ENCODE data around the gene IQSEC1. TPM values are rescaled to one million over a fixed set of nuclear protein-coding genes. Genes with fewer than 3 reads are reported as not detected.

IQSEC1 gene
- total and polyA plus RNA-seq, 2 of the 8 experiments (the other 6 are each of a cell fraction or from before 2014, with no cell fraction given), result 6.8 to 28.8 TPM

GRCh38 chr3:13066834-13067233 is 6.4 kb downstream of the IQSEC1 start:
- Histone ChIP-seq H3K23me2 (ENCODE audit: low read depth, low read length) (no peaks in the 10 kb centered on the region), H3K4me2 (ENCODE audit: insufficient read depth in 1 of 2, low read depth in 2 of 2, low read length in 2 of 2) (no peak overlapping the region), H2BK15ac (ENCODE audit: low read length) (no peak overlapping the region), H2AK5ac (ENCODE audit: low read depth, low read length) (no peak overlapping the region), H3K36me3 (ENCODE audit: control insufficient read depth in 2 of 4, insufficient read depth in 4 of 4, low read length in 3 of 4) (no peaks in the 10 kb centered on the region), H3K56ac (replicated peaks; ENCODE audit: insufficient read length, low read depth, low read length) (no peak overlapping the region), H3K9me3 (ENCODE audit: insufficient read depth in 2 of 2, low read depth in 1 of 2, low read length in 1 of 2) (no peaks in the 10 kb centered on the region), H3K18ac (ENCODE audit: extremely low read depth, low read length) (no peak overlapping the region), H3K27me3 (replicated peaks in 1 of 4; ENCODE audit: control insufficient read depth in 3 of 4, extremely low read depth in 1 of 4, insufficient read depth in 3 of 4, low read length in 3 of 4) (peaks cover 0 to 3% (median 0%) of the 10 kb centered on the region in 4 experiments; a peak in 1 of 7 replicates), H4K8ac (ENCODE audit: extremely low read depth, insufficient read depth, low read length) (no peak overlapping the region), H3K9ac (replicated peaks in 1 of 4; ENCODE audit: extremely low read depth in 1 of 4, low read depth in 3 of 4, low read length in 3 of 4) (no peak overlapping the region), H2BK12ac (ENCODE audit: low read depth, low read length) (no peak overlapping the region), H3K4ac (replicated peaks; ENCODE audit: insufficient read length, low read depth, low read length) (no peak overlapping the region), H2BK20ac (ENCODE audit: low read length) (no peak overlapping the region), H4K91ac (replicated peaks; ENCODE audit: insufficient read length, low read length) (no peak overlapping the region), H4K5ac (ENCODE audit: insufficient read length, low read depth, low read length) (no peak overlapping the region), H3K27ac (ENCODE audit: low read depth, low read length) (no peak overlapping the region), H2BK5ac (ENCODE audit: low read depth, low read length) (0 out of 2 replicates have a peak overlapping the region, but pooled peaks have one; percentile 52), H2BK120ac (replicated peaks; ENCODE audit: low read depth, low read length) (no peak overlapping the region), H3K4me3 (ENCODE audit: extremely low read depth in 1 of 4, insufficient read depth in 2 of 4, low read depth in 3 of 4, low read length in 4 of 4) (no peak overlapping the region), H2AFZ (ENCODE audit: low read length) (no peak overlapping the region), H4K20me1 (replicated peaks in 1 of 2; ENCODE audit: control insufficient read depth in 1 of 2, insufficient read depth in 2 of 2, low read length in 2 of 2) (peaks cover 0 to 2% of the 10 kb centered on the region in 2 experiments), H3K14ac (ENCODE audit: insufficient read length) (no peak overlapping the region), H3K23ac (ENCODE audit: insufficient read length) (no peak overlapping the region), H3K79me1 (ENCODE audit: low read depth, low read length) (no peaks in the 10 kb centered on the region; the same call in 1 of the 2 replicates), H3K79me2 (ENCODE audit: control insufficient read depth in 1 of 2, insufficient read depth in 2 of 2, low read length in 2 of 2) (no peaks in the 10 kb centered on the region), H3K4me1 (replicated peaks in 1 of 4; ENCODE audit: control insufficient read depth in 3 of 4, insufficient read depth in 4 of 4, low read length in 3 of 4) (no peaks in the 10 kb centered on the region)
- no peak for TF ChIP-seq SP1 (IDR thresholded peaks at IDR 0.05; ENCODE audit: low read depth, low read length)
- TF ChIP-seq EP300 (IDR thresholded peaks at IDR 0.05; ENCODE audit: borderline replicate concordance in 1 of 2, low read depth in 2 of 2, low read length in 2 of 2), result no peak
- TF ChIP-seq SRF (IDR thresholded peaks at IDR 0.05; ENCODE audit: low read depth, low read length), result no peak
- no peak for TF ChIP-seq CTBP2 (IDR thresholded peaks at IDR 0.05; ENCODE audit: borderline replicate concordance, insufficient read depth, insufficient read length, low read length)
- TF ChIP-seq TAF1 (IDR thresholded peaks at IDR 0.05; ENCODE audit: low read depth, low read length), result no peak
- TF ChIP-seq CEBPB (IDR thresholded peaks at IDR 0.05; ENCODE audit: low read depth, low read length), result no peak
- no peak for TF ChIP-seq BACH1 (IDR thresholded peaks at IDR 0.05; ENCODE audit: low read length)
- TF ChIP-seq RNF2 (IDR thresholded peaks at IDR 0.05; ENCODE audit: borderline replicate concordance, low read depth, low read length, missing control alignments, poor library complexity, severe bottlenecking), result no peak
- TF ChIP-seq CBX5 (IDR thresholded peaks at IDR 0.05; ENCODE audit: low read depth, low read length), result no peak
- no peak for TF ChIP-seq EGR1 (IDR thresholded peaks at IDR 0.05; ENCODE audit: borderline replicate concordance, low read depth, low read length)
- TF ChIP-seq NANOG (IDR thresholded peaks at IDR 0.05; ENCODE audit: insufficient read depth, low read depth, low read length, poor library complexity, severe bottlenecking), result no peak
- no peak for TF ChIP-seq SAP30 (IDR thresholded peaks at IDR 0.05; ENCODE audit: insufficient read depth, insufficient replicate concordance, low read length)
- TF ChIP-seq TAF7 (optimal IDR thresholded peaks at IDR 0.05; ENCODE audit: borderline replicate concordance, low read depth, low read length), result no peak
- ChIA-PET POLR2A (ENCODE audit: partially characterized antibody) (interaction anchor here (0.8 kb wide), 1 partner anchor 10 kb away, joined by 3 read pairs; no protein-coding TSS in a partner anchor), CTCF (ENCODE audit: partially characterized antibody) (interaction anchor here (0.7 to 1.8 kb wide), 4 partner anchors 12 to 44 kb away, joined by 3 to 6 read pairs (median 4); no protein-coding TSS in a partner anchor)
- FAIRE-seq (no peak), DNase-seq (ENCODE audit: low read depth in 1 of 2, low spot score in 2 of 2) (no peak)
- WGBS, 2 experiments (ENCODE audit: extremely low coverage in 1 of 2, insufficient coverage in 1 of 2, insufficient read length in 1 of 2, insufficient replicate concordance in 2 of 2, low coverage in 1 of 2, low lambda C conversion rate in 2 of 2, missing lambda C conversion rate in 1 of 2), result 89% methylated on average over 4 of the region's 4 CpGs; no CpG with 5 or more reads in 1 of the 2 experiments
